Right lobe of liver (tissue), 6 donors: ENCODE data around the gene DYNLT2B. TPM values are rescaled to one million over a fixed set of nuclear protein-coding genes. Genes with fewer than 3 reads are reported as not detected.

Source experiments
- ATAC-seq, 4 donors: fragments of 200-7000 bp; cut with Tn5 transposase; one replicate each; pipeline ENCODE4 v1.9.1; 2020; ENCODE audit warnings: mild to moderate bottlenecking in 4 of 4, moderate library complexity in 4 of 4
- DNase-seq, 3 donors: peaks; one replicate each; pipeline ENCODE4 v3.0.0-alpha.2; 2020
- H3K27ac ChIP-seq, 3 donors: fragments of 200-600 bp; one replicate each; pipeline ENCODE4 v1.8.0; 2022
- H3K27me3 ChIP-seq, 2 donors: fragments of 200-600 bp; one replicate each; pipeline ENCODE4 v1.8.0; 2022
- H3K36me3 ChIP-seq, 4 donors: fragments of 200-600 bp; sonication (generic) in 1 of 4; one replicate each; pipeline versions ENCODE4 v1.5.1 to v1.8.0; 2017 to 2022; ENCODE audit warnings: control low read depth in 1 of 4
- H3K4me1 ChIP-seq, 4 donors: fragments of 200-600 bp; sonication (generic) in 1 of 4; one replicate each; pipeline versions ENCODE4 v1.5.1 to v1.8.0; 2017 to 2022; ENCODE audit warnings: control low read depth in 1 of 4
- H3K4me3 ChIP-seq, 3 donors: fragments of 200-600 bp; one replicate each; pipeline ENCODE4 v1.8.0; 2022
- H3K9me3 ChIP-seq, 4 donors: fragments of 200-600 bp; sonication (generic) in 1 of 4; one replicate each; pipeline versions ENCODE4 v1.5.1 to v1.8.0; 2017 to 2022; ENCODE audit warnings: control low read depth in 1 of 4
- POLR2A ChIP-seq: fragments of 450-650 bp; IDR thresholded peaks from one replicate; pipeline ENCODE4 v1.6.1; 2017; ENCODE audit warnings: antibody characterized with exemption, mild to moderate bottlenecking
- WGBS: methylation state at CpG from one replicate; pipeline ENCODE4 v1.1.6; 2018; ENCODE audit warnings: low coverage, low lambda C conversion rate; ENCODE audit not compliant: insufficient coverage; ENCODE audit errors: missing lambda C conversion rate; 5-methylcytosine and 5-hydroxymethylcytosine counted together
- intact Hi-C, 2 donors: fragments of 100-400 bp; cut with DNase I; formaldehyde crosslinking; loops; one replicate each; pipeline versions ENCODE4 v1.11.2 to v1.14.1; 2022
- total RNA-seq, 6 experiments: library from RNA; depleted of rRNA in 2 of 6; stranded (reverse); fragments of >200 nt in 2 of 6; fragmentation: NEBNext Ultra II Directional in 3 of 6; extraction: Animal tissue kit (Norgen Biotek cat#: 25700) in 3 of 6; gene quantifications; one replicate each; pipeline versions ENCODE4 v1.1.0 to v1.2.4, GENCODE V29; 2016 to 2023
- TF ChIP-seq, protein P1 (sequence below), 4 donors: fragments of 200-600 bp in 3 of 4; fragments of 450-650 bp in 1 of 4; IDR thresholded peaks; one replicate each; pipeline versions ENCODE4 v1.5.1 to v1.8.0; 2016 to 2022; ENCODE audit warnings: antibody characterized with exemption in 4 of 4, mild to moderate bottlenecking in 2 of 4
- donor health status: DM: no; HTN: yes; CAD: no.
- donor health status: DM: no; HTN: no; CAD: no.
- donor health status: DM: no; HTN: no; CAD: no.
- donor health status: DM: no; HTN: yes; CAD: no.
- donor health status: DM: no; HTN: yes; CAD: no.

Gene DYNLT2B
- total RNA-seq, 6 experiments from 2014 or later: 0.62 to 2.6 (median 1.4) TPM; not detected in 2

DNA sequence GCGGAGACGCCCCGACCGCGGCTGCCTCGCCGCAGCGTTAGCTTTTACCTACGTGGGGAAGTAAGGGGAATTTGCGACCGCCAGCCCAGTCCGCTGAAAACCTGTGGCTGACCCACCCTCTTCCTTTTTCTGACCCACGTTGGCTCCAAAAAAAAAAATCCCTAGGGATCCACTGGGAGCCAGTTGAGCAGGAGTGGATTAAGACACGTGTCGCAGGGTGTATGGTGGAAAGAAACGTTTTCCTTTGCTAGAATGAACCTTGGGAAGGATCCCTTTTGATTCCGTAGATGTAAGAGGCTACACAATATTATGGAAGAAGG is 29.9 kb downstream of the DYNLT2B start:
- DNase-seq (no peak), ATAC-seq (peak in 1 of 4 donors; percentile 4)
- H3K27me3 ChIP-seq: no peaks in the 10 kb centered on the region
- WGBS: 0% methylated on average over 8 of the region's 17 CpGs
- peak overlapping the region; percentile 79 to 97 (median 94) for H3K4me3 ChIP-seq
- intact Hi-C loops: no loop called here
- H3K27ac ChIP-seq: peak overlapping the region; percentile 81 to 94 (median 89)
- peaks cover 0 to 28% (median 3%) of the 10 kb centered on the region in 4 donors for H3K4me1 ChIP-seq
- no peaks in the 10 kb centered on the region for H3K9me3 ChIP-seq
- TF ChIP-seq, protein P1, sequence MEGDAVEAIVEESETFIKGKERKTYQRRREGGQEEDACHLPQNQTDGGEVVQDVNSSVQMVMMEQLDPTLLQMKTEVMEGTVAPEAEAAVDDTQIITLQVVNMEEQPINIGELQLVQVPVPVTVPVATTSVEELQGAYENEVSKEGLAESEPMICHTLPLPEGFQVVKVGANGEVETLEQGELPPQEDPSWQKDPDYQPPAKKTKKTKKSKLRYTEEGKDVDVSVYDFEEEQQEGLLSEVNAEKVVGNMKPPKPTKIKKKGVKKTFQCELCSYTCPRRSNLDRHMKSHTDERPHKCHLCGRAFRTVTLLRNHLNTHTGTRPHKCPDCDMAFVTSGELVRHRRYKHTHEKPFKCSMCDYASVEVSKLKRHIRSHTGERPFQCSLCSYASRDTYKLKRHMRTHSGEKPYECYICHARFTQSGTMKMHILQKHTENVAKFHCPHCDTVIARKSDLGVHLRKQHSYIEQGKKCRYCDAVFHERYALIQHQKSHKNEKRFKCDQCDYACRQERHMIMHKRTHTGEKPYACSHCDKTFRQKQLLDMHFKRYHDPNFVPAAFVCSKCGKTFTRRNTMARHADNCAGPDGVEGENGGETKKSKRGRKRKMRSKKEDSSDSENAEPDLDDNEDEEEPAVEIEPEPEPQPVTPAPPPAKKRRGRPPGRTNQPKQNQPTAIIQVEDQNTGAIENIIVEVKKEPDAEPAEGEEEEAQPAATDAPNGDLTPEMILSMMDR (IDR thresholded peaks at IDR 0.05): no peak
- no peak for TF ChIP-seq POLR2A
- H3K36me3 ChIP-seq: no peaks in the 10 kb centered on the region

DNA sequence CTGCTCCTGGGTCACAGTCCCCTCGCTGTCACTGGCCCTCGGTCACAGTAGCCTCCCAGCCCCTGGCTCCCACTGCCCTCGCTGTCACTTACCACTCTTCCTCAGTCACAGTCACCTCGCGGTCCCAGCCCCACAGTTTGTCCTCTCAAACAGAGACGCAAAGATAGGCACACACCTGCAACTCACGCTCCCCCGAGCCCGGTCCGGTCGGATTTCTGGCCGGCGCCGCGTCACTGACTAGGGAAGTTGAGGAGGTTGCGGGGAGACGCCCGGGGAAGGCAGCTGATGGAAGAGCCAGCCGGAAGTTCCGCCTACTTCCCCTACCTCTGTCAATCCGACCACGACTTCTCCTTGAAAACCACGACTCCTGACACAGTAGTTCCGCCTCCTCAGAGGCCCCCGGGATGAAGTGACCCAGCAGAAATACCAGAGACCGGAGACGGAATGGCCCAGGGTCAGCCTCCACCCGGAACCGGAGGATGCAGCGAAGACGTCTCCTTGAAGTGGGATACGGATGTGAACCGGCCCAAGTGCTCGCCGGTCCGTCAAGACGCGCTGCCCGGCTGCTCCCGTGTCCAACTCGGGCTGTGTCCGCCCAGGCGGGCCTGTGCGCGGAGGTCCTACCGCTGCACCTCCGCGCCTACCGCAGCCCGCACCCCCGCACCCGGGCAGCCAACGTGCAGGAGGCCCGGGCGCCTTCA is 30.4 kb downstream of the DYNLT2B start, which contains the start of gene PCYT1A:
PCYT1A (minus strand) TSS at position 287 of the 701 bp plus-strand sequence. CDS start 17,195 bp downstream, outside the sequence.
- intact Hi-C loops: no loop called here
- H3K9me3 ChIP-seq: no peaks in the 10 kb centered on the region
- TF ChIP-seq POLR2A: peak; percentile 86
- TF ChIP-seq, protein P1 (IDR thresholded peaks at IDR 0.05): no peak
- H3K27me3 ChIP-seq: no peaks in the 10 kb centered on the region
- ATAC-seq (peak; percentile 97 to 99 (median 98)), DNase-seq (peak; percentile 91 to 93 (median 92))
- peak within 1 kb of the TSS; percentile 81 to 94 (median 89) for H3K27ac ChIP-seq
- no peaks in the 10 kb centered on the region for H3K36me3 ChIP-seq
- H3K4me3 ChIP-seq: peak within 1 kb of the TSS; percentile 79 to 97 (median 94)
- peaks cover 0 to 28% (median 5%) of the 10 kb centered on the region in 4 donors for H3K4me1 ChIP-seq
- WGBS: 0% methylated on average over 28 of the region's 55 CpGs

DNA sequence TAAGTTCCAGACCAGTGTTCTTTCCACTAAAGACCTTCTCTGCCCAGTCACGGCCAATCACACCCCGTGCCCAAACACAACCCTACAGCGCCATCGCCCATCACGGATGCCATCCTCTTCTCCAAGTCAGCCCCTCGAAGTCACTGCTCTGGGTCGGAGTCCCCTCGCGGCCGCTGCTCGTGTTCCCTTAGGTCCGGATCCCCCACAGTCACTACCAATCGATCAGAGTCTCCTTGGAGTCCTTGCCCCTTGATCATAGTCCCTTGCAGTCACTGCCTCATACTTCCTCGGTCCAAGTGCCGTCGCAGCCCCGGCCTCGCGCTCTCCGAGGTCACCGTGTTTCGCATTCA is 31.0 kb downstream of the DYNLT2B start:
- Histone ChIP-seq H3K27me3 (no peaks in the 10 kb centered on the region), H3K36me3 (no peaks in the 10 kb centered on the region), H3K9me3 (no peaks in the 10 kb centered on the region), H3K4me3 (peak overlapping the region; percentile 79 to 97 (median 94)), H3K4me1 (peaks cover 0 to 32% (median 7%) of the 10 kb centered on the region in 4 donors), H3K27ac (peak overlapping the region; percentile 81 to 94 (median 89))
- DNase-seq (peak in 1 of 3 donors; percentile 48), ATAC-seq (peak; percentile 35 to 42 (median 39))
- TF ChIP-seq, protein P1 (IDR thresholded peaks at IDR 0.05): no peak
- TF ChIP-seq POLR2A: no peak
- intact Hi-C loops: no loop called here
- WGBS: 1% methylated on average over 14 of the region's 22 CpGs

DNA sequence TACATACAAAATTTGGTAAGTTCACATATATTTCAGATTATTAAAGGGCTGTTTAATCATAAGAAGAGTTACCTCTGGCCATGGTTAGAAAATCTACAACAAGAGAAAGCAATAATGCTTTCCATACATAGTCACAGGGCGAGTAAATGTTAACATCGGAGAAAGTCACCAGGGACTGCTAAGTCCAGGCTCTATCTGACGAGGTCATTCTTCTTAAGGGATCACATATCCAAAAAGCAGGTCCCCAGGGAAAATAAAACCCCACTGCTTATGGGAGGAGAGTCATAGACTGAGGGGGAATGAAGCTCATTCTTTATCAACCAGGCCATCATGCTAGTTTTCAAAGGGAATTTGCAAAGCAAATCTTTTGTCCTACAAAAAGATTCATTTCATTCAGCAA is 33.6 kb downstream of the DYNLT2B start:
- TF ChIP-seq, protein P1 (IDR thresholded peaks at IDR 0.05): no peak
- no peak for TF ChIP-seq POLR2A
- DNase-seq: no peak
- 90% methylated on average over 3 of the region's 3 CpGs for WGBS
- Histone ChIP-seq H3K36me3 (no peaks in the 10 kb centered on the region), H3K27me3 (no peaks in the 10 kb centered on the region), H3K4me3 (no peak overlapping the region), H3K27ac (no peak overlapping the region), H3K4me1 (peaks cover 0 to 56% (median 10%) of the 10 kb centered on the region in 4 donors), H3K9me3 (no peaks in the 10 kb centered on the region)
- ATAC-seq: no peak
- intact Hi-C loops: no loop called here
